HFF-Myc (cell line): ENCODE data around the gene BANK1.

Source experiments
- DNase-seq: peaks from one replicate; pipeline ENCODE4 v3.0.0-alpha.2; 2011; ENCODE audit warnings: low read depth; ENCODE audit errors: extremely low read depth
- H3K4me3 ChIP-seq: replicated peaks from 2 replicates; pipeline ENCODE4 v1.5.1; 2011; ENCODE audit warnings: low read depth, mild to moderate bottlenecking, control low read depth, low read length
- TF ChIP-seq, protein P1 (sequence below): IDR thresholded peaks from 2 replicates; pipeline ENCODE4 v1.5.1; 2012; ENCODE audit warnings: mild to moderate bottlenecking, low read depth, low read length, control low read depth; ENCODE audit errors: missing control alignments

The BANK1 gene

DNA sequence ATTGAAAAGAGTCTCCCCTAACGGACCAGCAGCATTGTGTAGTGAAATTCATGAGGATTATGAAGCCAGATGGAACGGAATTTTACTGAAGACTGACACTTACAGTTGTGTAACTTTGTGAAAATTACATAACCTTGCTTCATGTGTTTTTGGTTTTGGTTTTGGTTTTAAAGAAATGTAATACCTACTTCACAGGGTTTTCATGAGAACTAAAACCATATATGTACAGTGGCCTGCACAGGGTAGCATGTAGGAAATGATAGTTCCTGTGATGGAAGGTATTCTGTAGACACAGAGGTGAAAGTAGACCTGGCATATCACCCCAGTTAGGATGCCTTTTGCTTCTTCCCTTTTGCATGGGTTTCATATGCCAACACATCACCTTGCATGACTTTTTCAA is 247.0 kb downstream of the BANK1 start:
- DNase-seq: no peak
- no peak overlapping the region for H3K4me3 ChIP-seq
- TF ChIP-seq, protein P1, sequence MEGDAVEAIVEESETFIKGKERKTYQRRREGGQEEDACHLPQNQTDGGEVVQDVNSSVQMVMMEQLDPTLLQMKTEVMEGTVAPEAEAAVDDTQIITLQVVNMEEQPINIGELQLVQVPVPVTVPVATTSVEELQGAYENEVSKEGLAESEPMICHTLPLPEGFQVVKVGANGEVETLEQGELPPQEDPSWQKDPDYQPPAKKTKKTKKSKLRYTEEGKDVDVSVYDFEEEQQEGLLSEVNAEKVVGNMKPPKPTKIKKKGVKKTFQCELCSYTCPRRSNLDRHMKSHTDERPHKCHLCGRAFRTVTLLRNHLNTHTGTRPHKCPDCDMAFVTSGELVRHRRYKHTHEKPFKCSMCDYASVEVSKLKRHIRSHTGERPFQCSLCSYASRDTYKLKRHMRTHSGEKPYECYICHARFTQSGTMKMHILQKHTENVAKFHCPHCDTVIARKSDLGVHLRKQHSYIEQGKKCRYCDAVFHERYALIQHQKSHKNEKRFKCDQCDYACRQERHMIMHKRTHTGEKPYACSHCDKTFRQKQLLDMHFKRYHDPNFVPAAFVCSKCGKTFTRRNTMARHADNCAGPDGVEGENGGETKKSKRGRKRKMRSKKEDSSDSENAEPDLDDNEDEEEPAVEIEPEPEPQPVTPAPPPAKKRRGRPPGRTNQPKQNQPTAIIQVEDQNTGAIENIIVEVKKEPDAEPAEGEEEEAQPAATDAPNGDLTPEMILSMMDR: no peak

DNA sequence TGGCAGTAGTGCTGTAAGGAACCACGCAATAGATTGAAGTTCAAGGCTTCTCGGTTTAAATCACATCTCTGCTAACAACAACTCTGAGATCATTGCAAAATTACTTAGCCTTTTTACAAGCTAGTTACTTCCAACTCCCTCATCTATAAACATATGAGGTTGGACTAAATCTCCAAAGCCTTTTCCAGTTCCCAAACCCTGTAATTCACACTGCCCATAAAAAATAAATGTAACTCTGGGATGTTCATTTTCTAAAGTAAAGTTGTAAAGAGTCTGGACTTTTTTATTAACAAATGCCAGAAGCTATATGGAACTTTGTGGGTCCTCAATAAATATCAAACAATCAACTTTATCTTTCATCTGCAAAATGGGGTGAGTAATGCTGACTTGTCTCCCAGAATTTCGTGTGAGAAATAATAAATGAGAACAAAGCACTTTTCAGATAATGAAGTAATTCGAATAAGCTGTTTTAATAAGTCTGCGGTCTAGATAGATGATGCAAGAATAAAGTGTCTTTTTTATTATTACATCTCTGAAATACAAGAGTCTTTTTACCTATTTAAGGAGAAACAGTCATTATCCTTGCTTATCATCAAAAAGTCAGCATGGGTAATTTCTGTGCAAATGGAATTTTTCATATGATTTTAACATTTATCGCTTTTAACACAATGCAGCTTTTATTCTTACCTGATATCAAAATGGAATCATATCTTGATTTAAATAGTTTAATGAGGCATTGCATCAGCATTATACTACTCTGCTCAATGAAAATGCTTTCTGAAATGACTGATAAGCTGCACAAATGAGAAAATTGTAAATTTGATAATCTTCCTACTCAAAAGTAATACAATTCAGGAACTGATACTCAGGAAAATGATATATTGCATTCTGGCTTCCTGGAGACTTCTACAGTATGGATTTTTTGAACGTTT is 252.6 kb downstream of the BANK1 start:
- TF ChIP-seq, protein P1: no peak
- no peak overlapping the region for H3K4me3 ChIP-seq
- no peak for DNase-seq

- H3K4me3 ChIP-seq: no peak overlapping the region
- TF ChIP-seq, protein P1: no peak
- no peak for DNase-seq
These were observed 257.1 kb downstream of the BANK1 start for GRCh38 chr4:102047616-102048015.

- TF ChIP-seq, protein P1: no peak
- no peak for DNase-seq
- H3K4me3 ChIP-seq: no peak overlapping the region
These were observed 265.3 kb downstream of the BANK1 start for GRCh38 chr4:102055805-102056204.

GRCh38 chr4:102057122-102057521 is 266.6 kb downstream of the BANK1 start:
- TF ChIP-seq, protein P1: no peak
- no peak for DNase-seq
- H3K4me3 ChIP-seq: no peak overlapping the region

- H3K4me3 ChIP-seq: no peak overlapping the region
- TF ChIP-seq, protein P1: no peak
- no peak for DNase-seq
These were observed 270.6 kb downstream of the BANK1 start for GRCh38 chr4:102061133-102061532.
